ENCODE measurements around the gene SETBP1. TPM values are rescaled to one million over a fixed set of nuclear protein-coding genes. Genes with fewer than 3 reads are reported as not detected.

Gene SETBP1
- total RNA-seq, 1 donor from 2014 or later = 25.8 TPM

DNA sequence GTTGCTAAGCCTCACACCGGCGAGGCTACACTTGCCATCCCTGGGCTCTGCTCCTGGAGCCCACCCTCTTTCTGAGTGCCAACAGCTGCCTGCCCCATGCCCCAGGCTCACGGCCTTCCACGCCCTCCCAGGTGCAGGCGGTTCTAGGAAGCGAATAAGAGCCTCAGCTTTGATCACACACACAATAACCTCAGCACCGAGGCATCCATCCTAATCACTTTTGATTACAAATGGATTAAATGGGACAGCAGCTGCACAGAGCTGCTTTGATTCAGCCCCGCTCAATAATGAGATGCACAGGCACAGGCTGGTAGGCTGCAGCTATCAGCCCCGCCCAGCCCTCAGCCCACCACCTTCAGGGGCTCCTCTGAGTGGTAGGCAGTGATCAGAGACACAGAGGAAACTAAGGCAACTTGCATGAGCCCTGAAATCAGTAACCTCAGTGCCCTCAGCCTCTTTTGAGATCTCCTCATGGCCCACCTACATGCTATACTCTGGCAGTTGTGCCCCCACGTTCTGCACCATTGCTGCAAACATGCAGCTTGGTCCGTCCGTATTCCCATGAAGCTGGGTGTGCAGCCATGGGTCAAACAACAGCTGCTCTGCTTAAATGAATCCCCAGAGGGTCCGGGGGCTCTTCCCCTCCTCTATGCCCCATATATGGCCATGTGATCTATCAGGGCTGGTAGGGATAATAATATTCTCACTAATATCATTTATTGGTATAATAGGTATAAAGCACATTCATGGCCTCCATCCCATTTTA is 171.4 kb downstream of the SETBP1 start:
- intact Hi-C loops (cut with DNase I) = no loop called here
- H3K4me3 ChIP-seq = no peak overlapping the region
- DNase-seq = no peak
- no peaks in the 10 kb centered on the region for H3K36me3 ChIP-seq
- no peak overlapping the region for H3K27ac ChIP-seq
- TF ChIP-seq, protein P1, sequence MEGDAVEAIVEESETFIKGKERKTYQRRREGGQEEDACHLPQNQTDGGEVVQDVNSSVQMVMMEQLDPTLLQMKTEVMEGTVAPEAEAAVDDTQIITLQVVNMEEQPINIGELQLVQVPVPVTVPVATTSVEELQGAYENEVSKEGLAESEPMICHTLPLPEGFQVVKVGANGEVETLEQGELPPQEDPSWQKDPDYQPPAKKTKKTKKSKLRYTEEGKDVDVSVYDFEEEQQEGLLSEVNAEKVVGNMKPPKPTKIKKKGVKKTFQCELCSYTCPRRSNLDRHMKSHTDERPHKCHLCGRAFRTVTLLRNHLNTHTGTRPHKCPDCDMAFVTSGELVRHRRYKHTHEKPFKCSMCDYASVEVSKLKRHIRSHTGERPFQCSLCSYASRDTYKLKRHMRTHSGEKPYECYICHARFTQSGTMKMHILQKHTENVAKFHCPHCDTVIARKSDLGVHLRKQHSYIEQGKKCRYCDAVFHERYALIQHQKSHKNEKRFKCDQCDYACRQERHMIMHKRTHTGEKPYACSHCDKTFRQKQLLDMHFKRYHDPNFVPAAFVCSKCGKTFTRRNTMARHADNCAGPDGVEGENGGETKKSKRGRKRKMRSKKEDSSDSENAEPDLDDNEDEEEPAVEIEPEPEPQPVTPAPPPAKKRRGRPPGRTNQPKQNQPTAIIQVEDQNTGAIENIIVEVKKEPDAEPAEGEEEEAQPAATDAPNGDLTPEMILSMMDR (IDR thresholded peaks at IDR 0.05) = no peak
- peaks cover 14% of the 10 kb centered on the region for H3K4me1 ChIP-seq
- no peaks in the 10 kb centered on the region for H3K9me3 ChIP-seq
- no peaks in the 10 kb centered on the region for H3K27me3 ChIP-seq (ENCODE audit: low read depth)
- no peak for ATAC-seq

DNA sequence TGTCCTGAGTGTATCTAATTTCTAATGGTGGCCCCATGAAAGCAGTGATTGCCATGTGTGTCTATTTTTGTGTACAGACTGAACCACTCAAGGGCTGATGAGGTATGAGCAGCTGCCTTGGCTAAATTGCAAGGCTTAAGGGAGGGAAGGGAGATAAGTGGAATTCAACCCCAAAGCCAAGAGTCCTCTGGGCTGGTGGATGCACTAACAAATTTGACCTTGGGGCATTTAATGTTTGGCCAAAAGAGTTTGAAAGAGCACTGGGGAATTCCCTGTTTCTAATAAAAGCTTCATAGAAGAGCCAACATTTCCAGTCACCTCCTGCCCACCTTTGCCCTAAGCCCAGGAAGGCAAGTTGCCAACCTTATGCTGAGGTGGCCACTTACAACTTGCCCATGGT is 172.1 kb downstream of the SETBP1 start:
- Histone ChIP-seq H3K4me3 (no peak overlapping the region), H3K4me1 (peaks cover 14% of the 10 kb centered on the region), H3K36me3 (no peaks in the 10 kb centered on the region), H3K27ac (no peak overlapping the region), H3K9me3 (no peaks in the 10 kb centered on the region), H3K27me3 (ENCODE audit: low read depth) (no peaks in the 10 kb centered on the region)
- TF ChIP-seq, protein P1 (IDR thresholded peaks at IDR 0.05) = no peak
- ATAC-seq (peak in 1 of 2 donors; percentile 39), DNase-seq (no peak)
- intact Hi-C loops (cut with DNase I) = no loop called here

DNA sequence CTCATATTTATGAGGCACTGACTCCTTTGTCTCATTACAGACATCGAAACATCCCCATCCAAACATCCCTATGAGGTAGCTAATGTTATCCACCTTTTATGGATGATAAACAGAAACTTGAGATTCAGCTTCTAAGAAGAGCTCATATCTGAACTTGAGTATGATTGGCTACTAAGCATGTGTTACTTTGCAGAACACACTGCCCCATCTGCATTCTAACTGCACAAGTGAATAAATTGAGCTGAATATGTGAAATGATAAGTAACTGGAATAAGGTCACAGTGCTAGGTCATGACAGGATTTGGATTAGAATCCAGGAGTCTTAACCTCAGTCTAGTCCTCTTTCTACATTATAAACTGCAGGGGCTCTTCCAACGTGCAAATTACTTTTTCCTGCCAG is 172.7 kb downstream of the SETBP1 start:
- ATAC-seq = no peak
- H3K36me3 ChIP-seq = no peaks in the 10 kb centered on the region
- H3K4me1 ChIP-seq = peaks cover 14% of the 10 kb centered on the region
- TF ChIP-seq, protein P1 (IDR thresholded peaks at IDR 0.05) = no peak
- no peaks in the 10 kb centered on the region for H3K27me3 ChIP-seq (ENCODE audit: low read depth)
- DNase-seq = no peak
- H3K27ac ChIP-seq = no peak overlapping the region
- no peak overlapping the region for H3K4me3 ChIP-seq
- no peaks in the 10 kb centered on the region for H3K9me3 ChIP-seq
- intact Hi-C loops (cut with DNase I) = no loop called here

DNA sequence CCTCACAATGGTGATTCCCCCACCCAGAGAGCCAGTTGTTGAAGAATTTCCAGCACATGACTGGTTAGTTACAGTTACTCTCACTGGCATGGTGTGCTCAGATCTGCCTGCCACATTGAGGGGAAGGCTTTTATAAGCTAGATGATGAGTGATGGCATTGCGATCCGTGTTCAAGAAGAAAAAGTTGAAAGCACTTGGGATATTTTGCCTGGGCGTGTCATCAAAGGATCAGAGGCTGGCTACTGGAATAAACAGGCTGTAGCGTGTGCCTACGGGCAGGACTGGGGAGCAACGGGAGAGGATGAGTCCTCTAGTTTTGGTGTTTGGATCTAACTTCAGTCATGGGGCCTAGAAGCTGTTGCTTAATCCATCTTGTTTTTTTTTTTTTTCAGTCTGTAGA is 175.0 kb downstream of the SETBP1 start:
- Histone ChIP-seq H3K4me1 (peaks cover 14% of the 10 kb centered on the region), H3K27ac (no peak overlapping the region), H3K27me3 (ENCODE audit: low read depth) (no peaks in the 10 kb centered on the region), H3K9me3 (no peaks in the 10 kb centered on the region), H3K4me3 (no peak overlapping the region), H3K36me3 (no peaks in the 10 kb centered on the region)
- ATAC-seq (no peak), DNase-seq (no peak)
- intact Hi-C loops (cut with DNase I) = no loop called here
- TF ChIP-seq, protein P1 (IDR thresholded peaks at IDR 0.05) = no peak

DNA sequence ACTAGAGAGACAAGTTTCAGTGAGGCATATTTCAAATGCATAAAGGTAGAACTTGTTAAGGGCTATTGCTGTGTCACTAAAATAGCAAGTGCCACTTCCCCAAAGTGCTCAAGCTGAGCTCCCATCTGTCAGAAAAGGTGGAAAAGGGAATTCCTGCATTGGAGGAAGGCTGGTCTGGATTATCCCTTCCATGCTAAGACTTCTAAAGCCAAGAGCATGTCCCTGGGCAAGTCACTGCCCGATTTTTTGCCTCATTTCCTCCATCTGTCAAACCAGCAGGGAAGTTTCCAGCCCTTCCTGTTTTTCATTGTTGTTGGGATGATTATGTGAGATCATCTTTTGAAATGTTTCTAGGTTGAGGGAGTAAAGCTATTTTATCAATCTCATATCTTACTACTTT is 175.5 kb downstream of the SETBP1 start:
- intact Hi-C loops (cut with DNase I) = no loop called here
- H3K9me3 ChIP-seq = no peaks in the 10 kb centered on the region
- DNase-seq = no peak
- peaks cover 14% of the 10 kb centered on the region for H3K4me1 ChIP-seq
- H3K4me3 ChIP-seq = no peak overlapping the region
- ATAC-seq = no peak
- H3K36me3 ChIP-seq = no peaks in the 10 kb centered on the region
- H3K27ac ChIP-seq = no peak overlapping the region
- TF ChIP-seq, protein P1 (IDR thresholded peaks at IDR 0.05) = no peak
- H3K27me3 ChIP-seq (ENCODE audit: low read depth) = no peaks in the 10 kb centered on the region

Measured in lower lobe of right lung (tissue), 2 donors.